Astrocyte (in vitro differentiated cells and primary cell): ENCODE results near the gene DYNLT2B.

Source experiments
- EZH2 ChIP-seq: IDR thresholded peaks from 2 replicates; pipeline ENCODE4 v1.6.1; 2012; ENCODE audit warnings: mild to moderate bottlenecking, low read length, inconsistent platforms; ENCODE audit not compliant: insufficient read depth
- TF ChIP-seq, protein P1 (sequence below): IDR thresholded peaks from 2 replicates; pipeline ENCODE4 v1.5.1; 2011; ENCODE audit warnings: low read depth, mild to moderate bottlenecking, inconsistent platforms, low read length, moderate library complexity; ENCODE audit not compliant: insufficient read depth

DNA sequence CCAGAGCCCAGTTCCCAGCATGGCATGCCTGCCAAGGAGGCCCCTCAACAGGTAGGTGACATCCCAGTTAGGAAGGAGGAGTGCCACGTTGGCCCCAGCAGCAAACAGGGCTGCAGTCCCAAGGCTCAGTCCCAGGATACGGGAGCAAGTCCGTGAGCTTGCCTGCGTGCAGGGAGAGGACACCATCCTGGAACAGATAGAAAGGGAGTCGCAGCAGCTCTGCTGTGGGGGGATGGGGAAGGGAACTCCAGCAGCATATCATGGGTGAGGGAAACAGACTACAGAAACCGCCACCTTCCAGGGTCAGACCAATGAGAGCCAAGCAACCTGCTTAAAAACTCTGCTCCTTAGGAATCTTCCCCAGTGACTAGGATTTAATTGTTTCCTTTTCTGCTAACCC is 9.4 kb upstream of the DYNLT2B start:
- TF ChIP-seq, protein P1, sequence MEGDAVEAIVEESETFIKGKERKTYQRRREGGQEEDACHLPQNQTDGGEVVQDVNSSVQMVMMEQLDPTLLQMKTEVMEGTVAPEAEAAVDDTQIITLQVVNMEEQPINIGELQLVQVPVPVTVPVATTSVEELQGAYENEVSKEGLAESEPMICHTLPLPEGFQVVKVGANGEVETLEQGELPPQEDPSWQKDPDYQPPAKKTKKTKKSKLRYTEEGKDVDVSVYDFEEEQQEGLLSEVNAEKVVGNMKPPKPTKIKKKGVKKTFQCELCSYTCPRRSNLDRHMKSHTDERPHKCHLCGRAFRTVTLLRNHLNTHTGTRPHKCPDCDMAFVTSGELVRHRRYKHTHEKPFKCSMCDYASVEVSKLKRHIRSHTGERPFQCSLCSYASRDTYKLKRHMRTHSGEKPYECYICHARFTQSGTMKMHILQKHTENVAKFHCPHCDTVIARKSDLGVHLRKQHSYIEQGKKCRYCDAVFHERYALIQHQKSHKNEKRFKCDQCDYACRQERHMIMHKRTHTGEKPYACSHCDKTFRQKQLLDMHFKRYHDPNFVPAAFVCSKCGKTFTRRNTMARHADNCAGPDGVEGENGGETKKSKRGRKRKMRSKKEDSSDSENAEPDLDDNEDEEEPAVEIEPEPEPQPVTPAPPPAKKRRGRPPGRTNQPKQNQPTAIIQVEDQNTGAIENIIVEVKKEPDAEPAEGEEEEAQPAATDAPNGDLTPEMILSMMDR: no peak
- no peak for TF ChIP-seq EZH2
